Fibroblast of pulmonary artery (primary cell): ENCODE results near the gene ESYT1.
A peak's percentile ranks its signal among the peaks of the same experiment; 100 is the strongest.

ENCODE experiments used
- DNase-seq: peaks from one replicate; pipeline ENCODE4 v3.0.0-alpha.2; 2010; ENCODE audit warnings: low read depth
- H3K4me3 ChIP-seq: replicated peaks from 2 replicates; pipeline ENCODE4 v1.5.1; 2011; ENCODE audit warnings: low read depth, mild to moderate bottlenecking, control low read depth, low read length, moderate library complexity
- CTCF ChIP-seq: IDR thresholded peaks from 2 replicates; pipeline ENCODE4 v1.5.1; 2011; ENCODE audit warnings: mild to moderate bottlenecking, control low read depth, low read length, inconsistent platforms; ENCODE audit errors: missing control alignments

Gene ESYT1

GRCh38 chr12:56081393-56082347 is 46.4 kb upstream of the ESYT1 start:
- no peak overlapping the region for H3K4me3 ChIP-seq
- no peak for TF ChIP-seq CTCF
- no peak for DNase-seq

- DNase-seq = no peak
- no peak for TF ChIP-seq CTCF
- H3K4me3 ChIP-seq = no peak overlapping the region
These were observed 45.7 kb upstream of the ESYT1 start for GRCh38 chr12:56082382-56082781.

- DNase-seq = no peak
- H3K4me3 ChIP-seq = no peak overlapping the region
- no peak for TF ChIP-seq CTCF
These were observed 45.1 kb upstream of the ESYT1 start for GRCh38 chr12:56082967-56083366.

GRCh38 chr12:56084958-56085543 is 43.0 kb upstream of the ESYT1 start:
- no peak overlapping the region for H3K4me3 ChIP-seq
- peak; percentile 46 for TF ChIP-seq CTCF
- DNase-seq = no peak

DNA sequence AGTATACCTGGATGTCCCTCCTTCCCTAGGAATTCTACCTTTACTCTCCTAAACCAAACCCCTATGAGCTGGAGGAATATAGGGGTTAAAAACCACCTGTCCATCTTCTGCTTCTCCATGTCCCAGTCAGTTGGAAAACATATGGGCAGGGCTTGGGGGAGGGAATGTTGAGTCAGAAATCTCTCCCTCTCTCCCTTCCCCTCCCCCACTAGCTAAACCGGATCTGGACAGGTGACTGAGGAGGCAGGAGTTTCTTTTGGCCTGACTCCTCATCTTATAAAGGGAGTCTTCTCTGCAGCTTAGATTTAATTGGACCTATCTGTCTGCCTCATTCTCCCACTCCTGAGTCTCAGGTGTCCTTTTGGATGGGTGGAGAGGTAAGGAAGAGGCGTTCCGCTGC is 42.0 kb upstream of the ESYT1 start:
- no peak for TF ChIP-seq CTCF
- no peak overlapping the region for H3K4me3 ChIP-seq
- DNase-seq = no peak

DNA sequence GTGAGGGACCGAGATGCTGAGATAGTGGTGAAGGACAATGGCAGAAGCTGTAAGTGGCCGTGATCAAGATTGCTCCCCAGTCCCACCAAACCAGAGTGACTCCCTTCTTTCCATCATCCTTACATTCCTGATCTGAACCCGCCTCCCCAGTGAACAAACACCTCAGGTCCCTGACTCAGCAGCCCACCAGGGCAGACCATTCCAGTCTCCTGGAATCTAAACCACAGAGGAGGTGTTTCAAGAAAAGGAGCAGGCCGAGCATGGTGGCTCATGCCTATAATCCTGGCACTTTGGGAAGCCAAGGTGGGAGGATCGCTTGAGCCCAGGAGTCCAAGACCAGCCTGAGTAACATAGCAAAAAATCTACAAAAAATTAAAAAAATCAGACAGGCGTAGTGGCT is 41.5 kb upstream of the ESYT1 start:
- no peak for DNase-seq

More for the DNA sequence above, 41.5 kb upstream of the ESYT1 start:
- no peak overlapping the region for H3K4me3 ChIP-seq
- no peak for TF ChIP-seq CTCF
